ENCODE data around the gene GLI2. TPM values are rescaled to one million over a fixed set of nuclear protein-coding genes. Genes with fewer than 3 reads are reported as not detected.

GLI2 gene
- total RNA-seq, 2 experiments from 2014 or later, result not detected

DNA sequence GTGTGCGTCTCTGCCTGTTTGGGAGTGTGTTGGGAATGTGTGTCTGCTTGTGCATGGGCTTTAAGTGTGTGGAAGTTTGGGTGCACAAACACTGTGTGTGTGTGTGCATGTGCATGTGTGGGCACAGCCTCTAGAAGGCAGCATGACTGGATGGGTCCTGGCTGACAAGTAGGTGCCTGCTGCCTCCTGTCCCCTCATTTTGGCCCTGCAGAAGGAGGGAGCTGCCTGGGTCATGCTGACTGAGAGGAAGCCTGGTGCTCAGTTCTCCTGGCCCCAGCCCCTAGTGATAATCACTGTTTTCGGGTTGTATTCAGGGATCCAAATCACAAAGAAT lies 34.1 kb downstream of the GLI2 start:
- Histone ChIP-seq H3K4me3 (ENCODE audit: low read depth, low read length, poor library complexity, severe bottlenecking) (no peak overlapping the region), H3K79me2 (ENCODE audit: insufficient read depth, low read depth, low read length) (no peaks in the 10 kb centered on the region), H3K9me2 (ENCODE audit: insufficient read depth, low read length) (no peaks in the 10 kb centered on the region), H4K20me1 (ENCODE audit: insufficient read depth, low read length) (no peaks in the 10 kb centered on the region), H3K4me1 (ENCODE audit: insufficient read depth, low read length, poor library complexity, severe bottlenecking) (no peaks in the 10 kb centered on the region), H3K4me2 (ENCODE audit: low read length) (no peak overlapping the region), H3K36me3 (ENCODE audit: insufficient read depth, low read length) (no peaks in the 10 kb centered on the region), H3K27ac (ENCODE audit: low read depth, low read length, poor library complexity, severe bottlenecking) (no peak overlapping the region), H2AFZ (ENCODE audit: low read length) (no peak overlapping the region), H3K9me3 (ENCODE audit: low read length) (no peaks in the 10 kb centered on the region)
- no peak for DNase-seq (ENCODE audit: low spot score)
- POLR2A ChIA-PET, result interaction anchor here (0.6 kb wide), 1 partner anchor 26 kb away, joined by 3 read pairs; no protein-coding TSS in a partner anchor
- CTCF ChIA-PET (ENCODE audit: unreplicated experiment), result no interaction called here
- intact Hi-C loops (cut with micrococcal nuclease; ENCODE audit: unreplicated experiment), result no loop called here
- no TSS peak for BruUV-seq (replicated peaks)
- no peak for TF ChIP-seq EZH2phosphoT487 (IDR thresholded peaks at IDR 0.05; ENCODE audit: borderline replicate concordance, low read depth, low read length)
- TF ChIP-seq, protein P1, sequence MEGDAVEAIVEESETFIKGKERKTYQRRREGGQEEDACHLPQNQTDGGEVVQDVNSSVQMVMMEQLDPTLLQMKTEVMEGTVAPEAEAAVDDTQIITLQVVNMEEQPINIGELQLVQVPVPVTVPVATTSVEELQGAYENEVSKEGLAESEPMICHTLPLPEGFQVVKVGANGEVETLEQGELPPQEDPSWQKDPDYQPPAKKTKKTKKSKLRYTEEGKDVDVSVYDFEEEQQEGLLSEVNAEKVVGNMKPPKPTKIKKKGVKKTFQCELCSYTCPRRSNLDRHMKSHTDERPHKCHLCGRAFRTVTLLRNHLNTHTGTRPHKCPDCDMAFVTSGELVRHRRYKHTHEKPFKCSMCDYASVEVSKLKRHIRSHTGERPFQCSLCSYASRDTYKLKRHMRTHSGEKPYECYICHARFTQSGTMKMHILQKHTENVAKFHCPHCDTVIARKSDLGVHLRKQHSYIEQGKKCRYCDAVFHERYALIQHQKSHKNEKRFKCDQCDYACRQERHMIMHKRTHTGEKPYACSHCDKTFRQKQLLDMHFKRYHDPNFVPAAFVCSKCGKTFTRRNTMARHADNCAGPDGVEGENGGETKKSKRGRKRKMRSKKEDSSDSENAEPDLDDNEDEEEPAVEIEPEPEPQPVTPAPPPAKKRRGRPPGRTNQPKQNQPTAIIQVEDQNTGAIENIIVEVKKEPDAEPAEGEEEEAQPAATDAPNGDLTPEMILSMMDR (conservative IDR thresholded peaks at IDR 0.05; ENCODE audit: low read length), result no peak

GRCh38 chr2:120770176-120770575 lies 34.5 kb downstream of the GLI2 start:
- CTCF ChIA-PET (ENCODE audit: unreplicated experiment), result no interaction called here
- Histone ChIP-seq H3K4me1 (ENCODE audit: insufficient read depth, low read length, poor library complexity, severe bottlenecking) (no peaks in the 10 kb centered on the region), H3K4me2 (ENCODE audit: low read length) (no peak overlapping the region), H2AFZ (ENCODE audit: low read length) (no peak overlapping the region), H3K27ac (ENCODE audit: low read depth, low read length, poor library complexity, severe bottlenecking) (no peak overlapping the region), H3K9me3 (ENCODE audit: low read length) (no peaks in the 10 kb centered on the region), H3K36me3 (ENCODE audit: insufficient read depth, low read length) (no peaks in the 10 kb centered on the region), H3K9me2 (ENCODE audit: insufficient read depth, low read length) (no peaks in the 10 kb centered on the region), H3K4me3 (ENCODE audit: low read depth, low read length, poor library complexity, severe bottlenecking) (no peak overlapping the region), H4K20me1 (ENCODE audit: insufficient read depth, low read length) (no peaks in the 10 kb centered on the region), H3K79me2 (ENCODE audit: insufficient read depth, low read depth, low read length) (no peaks in the 10 kb centered on the region)
- DNase-seq (ENCODE audit: low spot score), result no peak
- intact Hi-C loops (cut with micrococcal nuclease; ENCODE audit: unreplicated experiment), result no loop called here
- POLR2A ChIA-PET, result interaction anchor here (0.6 kb wide), 1 partner anchor 26 kb away, joined by 3 read pairs; no protein-coding TSS in a partner anchor
- BruUV-seq (replicated peaks), result no TSS peak
- no peak for TF ChIP-seq EZH2phosphoT487 (IDR thresholded peaks at IDR 0.05; ENCODE audit: borderline replicate concordance, low read depth, low read length)
- TF ChIP-seq, protein P1 (conservative IDR thresholded peaks at IDR 0.05; ENCODE audit: low read length), result no peak

DNA sequence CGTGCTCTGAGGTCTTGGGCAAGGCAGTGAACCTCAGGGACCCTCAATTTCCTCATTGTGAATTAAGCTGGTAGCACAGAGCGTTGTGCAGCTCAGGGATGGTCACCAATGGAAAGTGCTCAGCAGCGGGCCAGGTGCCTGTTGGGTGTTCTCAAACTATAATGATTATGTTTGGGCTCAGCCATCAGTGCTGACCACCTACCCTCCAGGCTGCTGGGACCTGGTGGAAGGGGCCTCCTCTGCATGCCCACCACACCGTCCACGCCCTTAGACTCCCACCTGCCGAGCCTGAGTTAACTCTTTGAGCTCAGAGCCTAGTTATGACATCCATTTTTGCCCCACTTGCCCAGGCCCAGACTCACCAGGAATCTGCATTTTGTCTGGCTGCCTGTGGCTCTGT lies 35.0 kb downstream of the GLI2 start:
- TF ChIP-seq, protein P1 (conservative IDR thresholded peaks at IDR 0.05; ENCODE audit: low read length), result no peak
- no peak for TF ChIP-seq EZH2phosphoT487 (IDR thresholded peaks at IDR 0.05; ENCODE audit: borderline replicate concordance, low read depth, low read length)
- BruUV-seq (replicated peaks), result no TSS peak
- H3K4me2 ChIP-seq (ENCODE audit: low read length), result no peak overlapping the region
- no peak overlapping the region for H2AFZ ChIP-seq (ENCODE audit: low read length)
- CTCF ChIA-PET (ENCODE audit: unreplicated experiment), result interaction anchor here (0.5 kb wide), 1 partner anchor 1445 kb away, joined by 5 read pairs; no protein-coding TSS in a partner anchor
- no peaks in the 10 kb centered on the region for H3K4me1 ChIP-seq (ENCODE audit: insufficient read depth, low read length, poor library complexity, severe bottlenecking)
- H4K20me1 ChIP-seq (ENCODE audit: insufficient read depth, low read length), result no peaks in the 10 kb centered on the region
- no peaks in the 10 kb centered on the region for H3K9me3 ChIP-seq (ENCODE audit: low read length)
- intact Hi-C loops (cut with micrococcal nuclease; ENCODE audit: unreplicated experiment), result no loop called here
- no peaks in the 10 kb centered on the region for H3K36me3 ChIP-seq (ENCODE audit: insufficient read depth, low read length)
- no peaks in the 10 kb centered on the region for H3K9me2 ChIP-seq (ENCODE audit: insufficient read depth, low read length)
- no peak for DNase-seq (ENCODE audit: low spot score)
- no peak overlapping the region for H3K27ac ChIP-seq (ENCODE audit: low read depth, low read length, poor library complexity, severe bottlenecking)
- no peak overlapping the region for H3K4me3 ChIP-seq (ENCODE audit: low read depth, low read length, poor library complexity, severe bottlenecking)
- POLR2A ChIA-PET, result no interaction called here
- H3K79me2 ChIP-seq (ENCODE audit: insufficient read depth, low read depth, low read length), result no peaks in the 10 kb centered on the region
